ACHN (cell line): ENCODE results near the gene PRKG1.

ENCODE experiments used
- DNase-seq: peaks from one replicate; pipeline ENCODE4 v3.0.0-alpha.2; 2015
- in situ Hi-C: cut with HindIII; loops from 2 replicates; pipeline ENCODE4 v1.10.0; 2017; ENCODE audit warnings: low sequenced_read_pairs, low pct_ligation_motif_present, low pct_unique_long_range_greater_than_20kb

PRKG1 gene

GRCh38 chr10:51106311-51106945 lies 32.1 kb downstream of the PRKG1 start:
- in situ Hi-C loops, result no loop called here
- DNase-seq, result no peak

- DNase-seq, result no peak
- in situ Hi-C loops, result no loop called here
These were observed 34.1 kb downstream of the PRKG1 start for GRCh38 chr10:51108406-51108805.

GRCh38 chr10:51109801-51110533 lies 35.7 kb downstream of the PRKG1 start:
- in situ Hi-C loops, result no loop called here
- no peak for DNase-seq

DNA sequence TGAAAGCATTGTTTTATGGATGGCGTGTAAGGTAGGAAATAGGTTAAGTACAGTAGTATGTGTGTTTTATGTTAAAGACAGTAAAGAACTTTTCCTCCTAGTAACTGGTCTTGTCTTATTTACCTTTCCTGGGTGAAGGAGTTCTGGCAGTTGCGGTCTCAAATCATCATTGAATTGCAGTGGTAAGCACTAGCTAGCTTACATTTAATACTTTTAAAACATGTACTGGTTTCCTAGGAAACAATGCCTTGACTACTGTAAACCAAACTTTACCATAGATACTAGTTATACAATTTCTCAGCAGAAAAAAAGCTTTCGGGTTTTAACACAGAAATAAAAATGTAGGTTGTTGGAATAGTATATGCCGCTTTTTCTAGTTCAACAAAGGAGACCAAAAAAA lies 37.7 kb downstream of the PRKG1 start:
- in situ Hi-C loops, result no loop called here
- DNase-seq, result no peak

- in situ Hi-C loops, result no loop called here
- no peak for DNase-seq
These were observed 38.7 kb downstream of the PRKG1 start for GRCh38 chr10:51113007-51113406.

- DNase-seq, result no peak
- in situ Hi-C loops, result no loop called here
These were observed 42.9 kb downstream of the PRKG1 start for GRCh38 chr10:51117053-51117660.

DNA sequence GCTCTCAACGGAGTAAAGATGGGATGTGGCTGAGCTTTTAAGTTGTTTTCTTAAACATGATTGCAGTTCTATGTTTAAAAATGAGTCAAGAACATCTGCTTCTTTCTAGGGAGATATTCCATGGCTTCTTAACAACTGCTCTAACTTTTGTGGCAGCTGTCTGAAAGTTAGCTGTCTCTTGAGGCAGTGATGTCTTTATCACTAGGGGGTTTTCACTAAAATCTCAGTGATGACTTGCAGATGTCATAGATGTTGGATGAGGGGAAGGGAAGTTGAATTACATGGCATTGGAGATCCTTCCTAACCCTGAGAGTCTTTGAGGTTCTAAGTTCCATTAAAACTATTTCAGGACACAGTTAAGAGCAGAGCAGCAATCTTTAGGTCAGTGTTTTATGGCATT lies 43.5 kb downstream of the PRKG1 start:
- no peak for DNase-seq
- in situ Hi-C loops, result no loop called here

DNA sequence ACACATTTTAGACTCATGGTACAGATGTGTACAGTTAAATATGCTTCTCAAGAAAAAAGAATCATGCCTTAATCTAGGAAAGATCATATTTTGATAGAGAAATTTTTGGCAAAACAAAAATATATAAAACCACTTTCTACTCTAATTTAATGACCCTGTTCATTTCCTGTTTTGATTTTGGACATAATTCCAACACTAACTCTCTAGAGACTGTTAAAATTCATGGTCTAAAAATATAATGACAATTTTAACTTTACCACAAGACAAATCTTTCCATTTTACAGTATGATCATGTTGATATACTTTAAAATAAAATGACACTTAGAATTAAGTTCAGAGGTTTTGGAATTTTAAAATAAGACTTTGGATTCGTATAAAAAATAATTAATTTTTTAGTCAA lies 45.2 kb downstream of the PRKG1 start:
- in situ Hi-C loops, result no loop called here
- DNase-seq, result no peak

DNA sequence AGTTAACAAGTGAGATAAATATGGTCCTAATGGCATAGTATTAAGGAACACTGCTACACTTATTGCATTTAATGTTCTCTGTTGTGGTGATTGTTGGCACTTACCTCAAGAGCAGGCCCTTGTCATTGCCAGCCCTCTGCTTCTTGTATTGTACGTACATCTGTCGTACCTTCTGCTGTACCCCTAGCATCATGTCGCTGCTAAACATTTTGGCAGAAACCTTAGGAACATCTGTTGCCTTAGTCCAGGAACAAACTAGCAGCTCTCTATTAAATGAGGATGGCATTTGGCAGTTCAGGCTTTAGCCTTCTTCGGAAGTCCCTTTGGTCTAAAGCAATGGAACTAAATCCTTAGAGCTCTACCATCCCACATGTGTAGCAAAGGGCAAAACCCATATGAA lies 47.6 kb downstream of the PRKG1 start:
- in situ Hi-C loops, result no loop called here
- DNase-seq, result no peak

GRCh38 chr10:51124852-51125251 lies 50.6 kb downstream of the PRKG1 start:
- in situ Hi-C loops, result no loop called here
- no peak for DNase-seq

DNA sequence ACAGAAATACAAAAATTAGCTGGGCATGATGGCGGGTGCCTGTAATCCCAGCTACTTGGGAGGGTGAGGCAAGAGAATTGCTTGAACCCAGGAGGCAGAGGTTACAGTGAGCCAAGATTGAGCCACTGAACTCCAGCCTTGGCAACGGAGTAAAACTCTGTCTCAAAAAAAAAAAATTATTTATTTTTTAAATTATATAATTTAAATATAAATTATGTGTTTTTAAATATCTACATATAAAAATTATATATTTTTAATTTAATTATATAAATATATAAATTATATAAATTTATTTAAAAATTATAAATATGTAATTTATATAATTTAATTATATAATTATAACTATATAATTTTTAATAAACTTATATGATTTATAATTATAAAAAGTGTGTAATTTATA lies 51.2 kb downstream of the PRKG1 start:
- in situ Hi-C loops, result no loop called here
- no peak for DNase-seq

- in situ Hi-C loops, result no loop called here
- DNase-seq, result no peak
These were observed 55.8 kb downstream of the PRKG1 start for GRCh38 chr10:51129946-51130544.

DNA sequence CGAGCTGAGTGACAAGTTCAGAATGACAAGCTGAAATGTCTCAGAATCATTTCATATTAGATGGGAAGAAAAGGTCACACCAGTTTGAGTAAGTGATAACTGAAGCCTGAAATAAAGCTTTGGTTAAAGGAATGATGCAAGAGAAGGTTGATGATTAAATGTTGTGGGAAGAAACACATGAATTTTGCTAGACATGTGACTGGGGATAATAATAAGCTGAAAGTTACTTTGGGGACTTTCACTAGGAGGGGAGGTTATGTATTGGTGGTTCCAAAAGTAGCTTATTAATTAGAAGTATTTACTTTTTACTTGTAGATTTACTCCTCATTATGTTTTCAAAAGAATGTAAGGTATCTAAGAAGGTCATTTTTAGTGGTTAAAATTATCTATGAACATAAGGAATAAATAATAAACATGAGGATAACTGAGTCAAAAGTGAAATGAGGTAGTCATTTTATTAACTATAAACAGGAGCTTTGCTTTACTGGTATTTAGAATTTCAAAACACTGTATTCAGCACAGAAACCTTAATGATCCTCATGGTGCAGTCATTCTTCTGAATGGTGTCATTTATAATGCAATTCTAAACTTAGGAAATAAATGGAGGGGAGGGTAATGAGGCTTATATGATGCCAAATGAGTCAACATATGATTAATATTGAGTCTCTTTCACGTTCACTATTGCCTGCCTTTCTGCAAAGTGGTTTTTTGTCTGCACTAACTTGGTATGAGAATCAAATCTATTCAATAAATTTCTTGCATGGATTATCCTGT lies 63.7 kb downstream of the PRKG1 start:
- no peak for DNase-seq
- in situ Hi-C loops, result no loop called here

DNA sequence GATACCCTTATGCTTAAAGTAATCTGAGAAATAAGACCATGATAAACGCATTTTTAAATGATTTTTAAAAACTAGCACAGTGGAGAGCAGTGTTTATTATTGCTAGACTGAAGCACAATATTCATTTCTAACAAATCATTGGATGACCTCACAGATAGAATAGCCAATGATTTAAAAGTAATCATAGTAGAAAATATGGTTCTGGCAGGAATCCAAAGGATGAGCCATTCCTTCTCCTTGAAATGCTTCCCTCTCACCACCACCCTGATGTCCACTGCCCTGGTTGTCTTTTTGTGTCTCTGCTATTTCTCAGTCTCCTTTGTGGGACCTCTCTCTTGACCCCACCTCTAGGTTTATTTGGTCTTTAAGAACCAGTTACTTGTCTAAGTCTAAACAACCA lies 64.9 kb downstream of the PRKG1 start:
- in situ Hi-C loops, result no loop called here
- DNase-seq, result no peak

DNA sequence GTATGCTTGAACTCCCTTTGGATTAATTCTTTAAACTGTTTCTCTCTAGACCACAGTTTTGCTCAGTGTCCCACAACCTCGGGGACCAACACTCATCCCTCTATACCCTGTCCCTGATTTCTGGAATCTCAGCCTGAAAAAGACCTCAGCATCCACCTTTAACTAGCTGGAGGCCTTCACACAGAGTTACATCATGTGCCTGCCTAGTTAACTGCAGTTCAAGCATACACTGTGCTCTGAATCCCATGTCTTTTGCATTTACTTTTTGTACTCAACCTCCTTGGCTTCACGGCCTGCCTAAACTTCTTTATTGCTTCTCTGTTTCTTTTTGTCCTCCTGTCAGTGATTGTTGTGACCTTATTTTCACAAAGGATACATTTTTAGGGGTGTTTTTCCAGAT lies 66.7 kb downstream of the PRKG1 start:
- in situ Hi-C loops, result no loop called here
- no peak for DNase-seq

- DNase-seq, result no peak
- in situ Hi-C loops, result no loop called here
These were observed 70.0 kb downstream of the PRKG1 start for GRCh38 chr10:51144161-51144781.

DNA sequence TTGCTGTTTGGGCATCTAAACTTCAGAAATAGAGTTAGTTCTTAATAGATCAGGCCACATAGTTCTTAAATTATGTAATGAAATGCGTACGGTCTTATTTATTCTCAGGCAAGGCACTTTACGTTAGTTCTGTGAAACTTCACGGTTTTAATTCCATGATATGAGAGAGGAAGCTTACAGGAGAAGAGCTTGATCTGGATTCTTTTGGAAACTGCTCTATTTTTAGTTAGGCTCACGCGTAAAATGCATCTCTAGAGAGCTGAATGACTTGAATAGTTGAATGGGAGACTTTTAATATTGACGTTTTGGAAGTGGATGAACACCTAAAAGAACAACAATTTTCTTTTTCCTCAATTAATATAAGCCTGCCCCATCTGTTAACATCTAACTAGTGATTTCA lies 71.1 kb downstream of the PRKG1 start:
- no peak for DNase-seq
- in situ Hi-C loops, result no loop called here

GRCh38 chr10:51147644-51148399 lies 73.5 kb downstream of the PRKG1 start:
- no peak for DNase-seq
- in situ Hi-C loops, result no loop called here
